Upper lobe of left lung (tissue), 6 donors: ENCODE measurements around the gene OR4D2. TPM values are rescaled to one million over a fixed set of nuclear protein-coding genes. Genes with fewer than 3 reads are reported as not detected.

Source experiments
- ATAC-seq, 2 donors: fragments of 200-7000 bp; cut with Tn5 transposase; one replicate each; pipeline ENCODE4 v1.9.1; 2022; ENCODE audit warnings: mild to moderate bottlenecking in 2 of 2, moderate library complexity in 2 of 2; ENCODE audit not compliant: low FRiP score in 2 of 2
- DNase-seq, 2 donors: peaks; one replicate each; pipeline ENCODE4 v3.0.0-alpha.2; 2019 to 2020
- H3K27ac ChIP-seq, 4 donors: fragments of 200-600 bp; sonication (generic); one replicate each; pipeline ENCODE4 v1.5.1; 2016 to 2019
- H3K27me3 ChIP-seq, 4 donors: fragments of 200-600 bp; sonication (generic); one replicate each; pipeline ENCODE4 v1.5.1; 2017 to 2019
- H3K36me3 ChIP-seq, 4 donors: fragments of 200-600 bp; sonication (generic); one replicate each; pipeline ENCODE4 v1.5.1; 2016 to 2019
- H3K4me1 ChIP-seq, 4 donors: fragments of 200-600 bp; sonication (generic); one replicate each; pipeline ENCODE4 v1.5.1; 2018 to 2019
- H3K4me3 ChIP-seq, 4 donors: fragments of 200-600 bp; sonication (generic); one replicate each; pipeline ENCODE4 v1.5.1; 2017 to 2019; ENCODE audit warnings: mild to moderate bottlenecking in 2 of 4, moderate library complexity in 1 of 4
- H3K9me3 ChIP-seq, 4 donors: fragments of 200-600 bp; sonication (generic); one replicate each; pipeline ENCODE4 v1.5.1; 2018 to 2019
- CTCF ChIP-seq, 6 experiments: fragments of 450-650 bp in 4 of 6; fragments of 200-600 bp in 2 of 6; sonication (generic) in 2 of 6; IDR thresholded peaks; one replicate each; pipeline ENCODE4 v1.5.1; 2016 to 2019; ENCODE audit warnings: antibody characterized with exemption in 6 of 6
- EP300 ChIP-seq, 4 donors: sonication (generic); formaldehyde crosslinking; IDR thresholded peaks; one replicate each; pipeline ENCODE4 v1.5.1; 2017; ENCODE audit warnings: antibody characterized with exemption in 4 of 4, control low read depth in 2 of 4
- POLR2A ChIP-seq, 4 donors: fragments of 450-650 bp; IDR thresholded peaks; one replicate each; pipeline ENCODE4 v1.5.1; 2016 to 2017; ENCODE audit warnings: antibody characterized with exemption in 4 of 4, mild to moderate bottlenecking in 2 of 4
- POLR2AphosphoS5 ChIP-seq, 2 donors: sonication (generic); formaldehyde crosslinking; IDR thresholded peaks; one replicate each; pipeline ENCODE4 v1.5.1; 2017; ENCODE audit warnings: antibody characterized with exemption in 2 of 2
- WGBS, 2 donors: methylation state at CpG; one replicate each; pipeline ENCODE4 v1.1.5; 2017 to 2018; 5-methylcytosine and 5-hydroxymethylcytosine counted together
- total RNA-seq, 6 donors: library from RNA; depleted of rRNA in 4 of 6; stranded (reverse); fragments of >200 nt in 4 of 6; gene quantifications; one replicate each; pipeline versions ENCODE4 v1.1.0 to v1.2.1, GENCODE V29; 2016 to 2021
- donor health status: DM: no; HTN: no; CAD: no; lungs with moderate emphysema.
- donor health status: DM: no; HTN: yes; CAD: no; lungs with severe emphysema.

The OR4D2 gene
- total RNA-seq, 6 donors from 2014 or later, result not detected

- Histone ChIP-seq H3K4me1 (peaks cover 0 to 9% (median 3%) of the 10 kb centered on the region in 4 donors), H3K27ac (no peak overlapping the region), H3K36me3 (no peaks in the 10 kb centered on the region), H3K9me3 (no peaks in the 10 kb centered on the region), H3K4me3 (no peak overlapping the region), H3K27me3 (no peaks in the 10 kb centered on the region)
- WGBS, 2 donors, result 46 to 57% methylated on average over 7 of the region's 7 CpGs
- TF ChIP-seq EP300 (IDR thresholded peaks at IDR 0.05) (no peak), POLR2A (IDR thresholded peaks at IDR 0.05) (no peak), POLR2AphosphoS5 (IDR thresholded peaks at IDR 0.05) (no peak), CTCF (IDR thresholded peaks at IDR 0.05) (no peak)
- DNase-seq (no peak), ATAC-seq (no peak)
These were observed 20.9 kb downstream of the OR4D2 start for GRCh38 chr17:58187675-58188074.

- WGBS, 2 donors, result 46 to 55% methylated on average over 5 to 11 of the region's 11 CpGs
- no peak for TF ChIP-seq POLR2A (IDR thresholded peaks at IDR 0.05)
- TF ChIP-seq EP300 (IDR thresholded peaks at IDR 0.05), result no peak
- no peak for TF ChIP-seq POLR2AphosphoS5 (IDR thresholded peaks at IDR 0.05)
- TF ChIP-seq CTCF (IDR thresholded peaks at IDR 0.05), result no peak
- DNase-seq (peak in 1 of 2 donors; percentile 87), ATAC-seq (peak; percentile 70 to 73)
- H3K36me3 ChIP-seq, result no peaks in the 10 kb centered on the region
- H3K27me3 ChIP-seq, result no peaks in the 10 kb centered on the region
- no peak overlapping the region for H3K4me3 ChIP-seq
- H3K9me3 ChIP-seq, result no peaks in the 10 kb centered on the region
- H3K4me1 ChIP-seq, result peaks cover 0 to 9% (median 3%) of the 10 kb centered on the region in 4 donors
- no peak overlapping the region for H3K27ac ChIP-seq
These were observed 22.8 kb downstream of the OR4D2 start for GRCh38 chr17:58189436-58190146.

GRCh38 chr17:58191241-58191896 lies 24.6 kb downstream of the OR4D2 start:
- no peak for TF ChIP-seq POLR2A (IDR thresholded peaks at IDR 0.05)
- 45 to 52% methylated on average over 12 to 14 of the region's 14 CpGs for WGBS, 2 donors
- Histone ChIP-seq H3K27ac (no peak overlapping the region), H3K36me3 (no peaks in the 10 kb centered on the region), H3K9me3 (no peaks in the 10 kb centered on the region), H3K4me3 (no peak overlapping the region), H3K27me3 (no peaks in the 10 kb centered on the region), H3K4me1 (peaks cover 0 to 9% (median 3%) of the 10 kb centered on the region in 4 donors)
- DNase-seq (no peak), ATAC-seq (no peak)

DNA sequence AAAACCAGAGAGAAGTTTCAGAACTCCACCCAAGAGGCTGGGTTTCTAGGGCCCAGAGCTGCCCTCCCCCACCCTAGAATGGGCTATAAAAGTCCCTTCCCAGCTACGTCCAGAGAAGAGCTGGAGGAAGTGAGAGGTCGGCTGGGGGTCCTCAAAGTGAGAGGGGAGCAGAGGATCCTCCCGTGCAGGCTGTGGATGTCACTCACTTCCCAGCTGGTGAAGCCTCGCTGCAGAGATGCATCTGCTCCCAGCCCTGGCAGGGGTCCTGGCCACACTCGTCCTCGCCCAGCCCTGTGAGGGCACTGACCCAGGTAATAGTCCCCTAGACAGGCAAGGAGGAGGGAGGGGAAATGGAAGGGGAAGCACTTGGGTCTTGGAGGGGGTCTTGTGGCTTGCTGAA lies 25.8 kb downstream of the OR4D2 start, which contains the start of gene EPX:
Gene EPX (plus strand): TSS at position 115 of the 400 bp plus-strand sequence. CDS start 121 bp downstream, at position 236.
- Histone ChIP-seq H3K9me3 (no peaks in the 10 kb centered on the region), H3K36me3 (no peaks in the 10 kb centered on the region), H3K27ac (no peak within 1 kb of the TSS), H3K4me3 (no peak within 1 kb of the TSS), H3K27me3 (no peaks in the 10 kb centered on the region), H3K4me1 (peaks cover 0 to 9% (median 3%) of the 10 kb centered on the region in 4 donors)
- ATAC-seq (no peak), DNase-seq (no peak)
- WGBS, 2 donors, result 17 to 41% methylated on average over 3 to 6 of the region's 6 CpGs
- TF ChIP-seq POLR2AphosphoS5 (IDR thresholded peaks at IDR 0.05), result no peak
- TF ChIP-seq CTCF (IDR thresholded peaks at IDR 0.05), result no peak
- no peak for TF ChIP-seq EP300 (IDR thresholded peaks at IDR 0.05)
- TF ChIP-seq POLR2A (IDR thresholded peaks at IDR 0.05), result no peak

DNA sequence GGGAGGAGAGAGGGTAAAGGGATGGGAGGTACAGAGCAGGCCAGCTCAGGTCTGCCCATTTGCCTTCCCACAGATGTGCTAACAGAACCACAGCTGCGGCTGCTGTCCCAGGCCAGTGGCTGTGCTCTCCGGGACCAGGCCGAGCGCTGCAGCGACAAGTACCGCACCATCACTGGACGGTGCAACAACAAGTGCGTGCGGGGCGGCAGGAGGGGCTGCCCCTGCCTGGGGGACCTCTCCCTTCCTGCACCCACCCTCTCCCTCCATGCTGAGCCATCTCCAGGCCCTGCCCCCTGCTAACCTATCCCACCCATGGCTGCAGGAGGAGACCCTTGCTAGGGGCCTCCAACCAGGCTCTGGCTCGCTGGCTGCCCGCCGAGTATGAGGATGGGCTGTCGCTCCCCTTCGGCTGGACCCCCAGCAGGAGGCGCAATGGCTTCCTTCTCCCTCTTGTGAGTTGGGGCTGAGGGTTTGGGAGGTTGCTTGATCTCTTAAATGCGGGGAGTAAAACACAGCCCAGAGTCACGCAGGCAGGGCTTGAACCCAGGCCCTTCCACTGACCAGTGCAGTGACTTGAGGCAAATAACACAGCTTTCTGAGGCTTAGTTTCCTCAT lies 27.0 kb downstream of the OR4D2 start:
- TF ChIP-seq EP300 (IDR thresholded peaks at IDR 0.05), result no peak
- TF ChIP-seq POLR2A (IDR thresholded peaks at IDR 0.05), result no peak
- TF ChIP-seq POLR2AphosphoS5 (IDR thresholded peaks at IDR 0.05), result no peak
- no peak for TF ChIP-seq CTCF (IDR thresholded peaks at IDR 0.05)
- Histone ChIP-seq H3K4me3 (no peak overlapping the region), H3K36me3 (no peaks in the 10 kb centered on the region), H3K9me3 (no peaks in the 10 kb centered on the region), H3K27ac (no peak overlapping the region), H3K4me1 (peaks cover 0 to 9% (median 3%) of the 10 kb centered on the region in 4 donors), H3K27me3 (no peaks in the 10 kb centered on the region)
- peak in 1 of 2 donors; percentile 73 for DNase-seq
- 70 to 83% methylated on average over 9 to 18 of the region's 18 CpGs for WGBS, 2 donors
- no peak for ATAC-seq
